ENCODE measurements around the gene FGF19.
"Not testable (repeated sequence)": the region's sequence is repeated elsewhere in the genome, so short reads cannot be mapped to it uniquely, and the experiment has no call there.

The FGF19 gene

DNA sequence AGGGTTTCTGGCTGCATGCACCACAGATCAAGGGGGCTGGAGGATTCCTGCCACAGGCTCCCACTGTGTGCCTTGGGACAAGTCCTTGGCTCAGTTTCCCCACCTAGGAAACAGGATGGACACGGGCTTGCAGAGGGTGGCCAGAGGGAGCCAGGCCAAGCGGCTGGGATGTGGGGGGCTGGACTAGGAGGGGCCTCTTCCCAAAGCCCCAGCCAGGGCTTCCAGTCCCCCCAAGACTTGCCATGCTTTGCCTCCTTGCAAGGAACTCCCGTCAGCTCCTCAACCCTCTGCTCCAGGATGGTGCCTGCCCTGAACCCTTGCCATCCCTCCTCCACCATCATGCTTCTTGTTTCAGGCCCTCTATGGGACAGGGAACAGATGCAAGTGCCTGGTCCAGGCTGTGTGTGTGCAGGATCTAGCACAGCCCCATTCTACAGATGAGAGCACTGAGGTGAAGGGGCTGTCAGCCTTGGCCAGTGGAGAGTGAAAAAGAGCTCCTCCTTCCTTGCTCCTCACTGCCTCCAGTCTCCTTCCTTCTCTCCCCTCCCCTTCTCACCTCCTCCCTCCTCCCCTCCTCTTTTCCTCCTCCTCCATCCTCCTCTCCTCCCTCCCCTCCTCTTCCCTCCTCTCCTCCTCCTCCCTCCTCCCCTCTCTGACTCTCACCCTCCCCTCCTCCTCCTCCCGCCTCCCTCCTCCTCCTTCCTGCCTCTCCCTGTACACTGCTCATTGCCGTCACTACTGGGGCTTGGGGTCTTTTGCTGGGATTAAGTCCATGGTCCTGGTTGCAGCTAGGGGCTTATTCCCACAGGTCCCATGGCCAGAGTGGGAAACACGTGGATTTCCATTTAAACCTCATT is 13.3 kb upstream of the FGF19 start:
- no peak for DNase-seq

DNA sequence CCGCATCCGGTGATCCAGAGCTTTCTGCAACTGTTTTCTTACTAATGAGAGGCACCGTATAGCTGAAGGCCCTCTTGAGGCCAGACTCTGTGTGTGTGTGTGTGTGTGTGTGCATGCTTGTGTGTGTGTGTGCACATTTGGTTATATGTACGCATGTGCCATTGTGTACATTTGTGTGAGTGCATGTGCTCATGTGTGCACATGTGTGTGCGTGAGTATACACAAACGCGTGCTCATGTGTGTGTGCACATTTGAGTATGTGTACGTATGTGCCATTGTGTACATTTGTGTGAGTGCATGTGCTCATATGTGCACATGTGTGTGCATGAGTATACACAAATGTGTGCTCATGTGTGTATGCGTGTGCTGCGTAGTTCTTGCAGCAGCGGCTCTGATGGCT is 12.3 kb upstream of the FGF19 start:
- no peak for DNase-seq

DNA sequence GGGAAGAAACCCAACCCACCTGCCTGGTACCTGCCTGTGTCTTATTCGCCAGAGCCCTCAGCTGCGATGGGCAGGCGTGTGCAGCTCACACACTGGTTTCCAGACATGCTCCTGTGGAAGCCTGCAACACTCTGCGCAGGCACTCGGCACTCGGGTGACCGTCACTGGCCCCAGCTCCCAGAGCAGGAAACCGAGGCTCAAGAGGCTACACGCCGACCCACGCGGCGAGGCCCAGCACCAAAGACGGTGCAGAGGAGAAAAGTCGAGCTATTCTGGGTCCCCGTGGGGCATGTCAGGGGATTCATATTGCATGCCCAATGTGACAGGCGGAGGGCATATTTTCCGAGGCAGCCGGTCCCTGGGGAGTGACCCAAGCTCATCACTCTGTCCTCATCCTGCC is 11.6 kb upstream of the FGF19 start:
- DNase-seq: no peak

DNA sequence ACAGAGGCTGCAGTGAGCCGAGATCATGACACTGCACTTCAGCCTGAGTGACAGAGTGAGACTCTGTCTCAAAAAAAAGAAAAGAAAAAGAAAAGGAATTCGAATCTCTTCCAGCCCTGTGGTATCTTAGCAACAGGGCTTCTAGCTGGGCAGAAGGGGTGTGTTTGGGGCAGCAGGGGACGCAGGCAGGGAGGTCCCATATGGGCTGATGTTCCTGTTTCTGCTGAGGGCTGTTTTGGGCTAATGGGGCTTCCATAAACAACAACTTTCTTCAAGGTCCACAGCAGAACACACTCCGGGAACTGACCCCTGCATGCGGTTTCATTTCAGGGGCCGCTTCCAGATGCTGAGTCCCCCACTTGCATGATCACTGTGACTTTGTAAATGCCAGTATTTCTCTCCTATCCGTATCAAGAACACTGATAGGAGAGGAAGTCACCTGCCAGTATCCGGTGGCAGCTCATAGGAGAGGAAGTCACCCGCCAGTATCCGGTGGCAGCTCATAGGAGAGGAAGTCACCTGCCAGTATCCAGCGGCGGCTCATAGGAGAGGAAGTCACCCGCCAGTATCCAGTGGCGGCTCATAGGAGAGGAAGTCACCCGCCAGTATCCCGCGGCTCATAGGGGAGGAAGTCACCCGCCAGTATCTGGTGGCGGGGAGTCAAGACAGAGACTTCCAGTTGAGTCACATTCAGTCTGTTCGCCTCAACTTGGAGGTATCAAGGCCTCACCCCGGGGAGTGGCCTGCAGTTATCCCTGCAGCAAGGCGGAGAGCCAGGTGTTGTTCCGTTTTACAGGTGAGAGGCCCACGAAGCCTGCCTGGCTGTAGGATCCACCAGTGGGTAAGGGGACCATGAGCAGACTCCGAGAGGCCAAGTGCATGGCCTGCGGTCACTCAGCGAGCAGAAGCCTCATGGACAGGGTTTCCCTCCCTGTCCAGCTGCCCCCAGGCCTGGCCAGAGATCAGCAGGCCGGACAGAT is 8.3 kb upstream of the FGF19 start:
- DNase-seq: peak; percentile 35

DNA sequence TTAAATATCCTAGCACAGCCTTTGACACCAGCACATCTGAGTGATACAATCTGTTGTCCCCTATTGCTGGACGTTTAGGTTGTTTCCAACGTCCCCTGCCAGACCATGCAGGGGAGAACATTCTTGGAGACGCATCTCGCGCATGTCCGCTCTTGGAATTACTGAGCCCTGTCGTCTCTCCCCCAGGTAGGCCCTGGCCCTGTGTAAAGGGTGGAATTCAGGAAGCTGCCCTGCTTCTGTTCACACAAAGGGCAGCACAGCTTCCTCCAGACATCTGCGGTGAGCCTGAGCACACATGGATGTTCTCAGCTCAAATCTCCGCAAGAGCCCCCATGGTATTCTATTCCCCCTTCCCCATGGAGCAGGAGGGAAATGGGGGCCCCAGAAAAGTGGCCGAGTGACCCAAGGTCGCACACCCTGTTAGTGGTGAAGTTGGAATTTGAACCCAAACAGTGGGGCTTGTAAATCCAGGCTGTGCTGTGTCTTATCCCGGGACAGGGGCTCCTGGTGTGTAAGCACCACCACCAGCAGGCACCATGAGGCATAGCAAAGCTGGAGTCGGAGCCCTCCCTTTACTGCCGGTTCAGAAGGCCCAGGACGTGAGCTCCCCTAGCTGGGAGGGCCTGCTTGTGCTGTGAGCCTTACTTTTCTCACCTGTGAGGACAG is 5.0 kb upstream of the FGF19 start:
- DNase-seq: no peak

DNA sequence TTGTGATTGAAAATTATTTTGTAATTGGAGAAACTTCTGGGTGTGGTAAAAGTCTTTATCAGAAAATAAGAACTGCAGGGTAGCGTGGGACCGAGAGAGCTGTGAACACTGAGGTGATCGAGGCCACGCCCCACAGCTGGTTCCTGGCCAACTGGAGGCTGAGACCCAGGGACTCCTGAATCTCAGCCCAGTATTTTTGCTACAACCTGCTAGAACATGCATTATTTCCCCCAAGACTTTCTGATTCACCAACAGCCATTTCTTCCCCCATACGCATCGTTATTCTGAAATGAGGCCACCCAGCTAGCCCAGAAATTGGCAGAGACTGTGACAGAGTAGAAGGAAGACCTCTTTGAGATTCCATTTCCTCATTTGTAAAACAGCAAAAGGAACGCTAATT is 3.4 kb upstream of the FGF19 start:
- no peak for DNase-seq

DNA sequence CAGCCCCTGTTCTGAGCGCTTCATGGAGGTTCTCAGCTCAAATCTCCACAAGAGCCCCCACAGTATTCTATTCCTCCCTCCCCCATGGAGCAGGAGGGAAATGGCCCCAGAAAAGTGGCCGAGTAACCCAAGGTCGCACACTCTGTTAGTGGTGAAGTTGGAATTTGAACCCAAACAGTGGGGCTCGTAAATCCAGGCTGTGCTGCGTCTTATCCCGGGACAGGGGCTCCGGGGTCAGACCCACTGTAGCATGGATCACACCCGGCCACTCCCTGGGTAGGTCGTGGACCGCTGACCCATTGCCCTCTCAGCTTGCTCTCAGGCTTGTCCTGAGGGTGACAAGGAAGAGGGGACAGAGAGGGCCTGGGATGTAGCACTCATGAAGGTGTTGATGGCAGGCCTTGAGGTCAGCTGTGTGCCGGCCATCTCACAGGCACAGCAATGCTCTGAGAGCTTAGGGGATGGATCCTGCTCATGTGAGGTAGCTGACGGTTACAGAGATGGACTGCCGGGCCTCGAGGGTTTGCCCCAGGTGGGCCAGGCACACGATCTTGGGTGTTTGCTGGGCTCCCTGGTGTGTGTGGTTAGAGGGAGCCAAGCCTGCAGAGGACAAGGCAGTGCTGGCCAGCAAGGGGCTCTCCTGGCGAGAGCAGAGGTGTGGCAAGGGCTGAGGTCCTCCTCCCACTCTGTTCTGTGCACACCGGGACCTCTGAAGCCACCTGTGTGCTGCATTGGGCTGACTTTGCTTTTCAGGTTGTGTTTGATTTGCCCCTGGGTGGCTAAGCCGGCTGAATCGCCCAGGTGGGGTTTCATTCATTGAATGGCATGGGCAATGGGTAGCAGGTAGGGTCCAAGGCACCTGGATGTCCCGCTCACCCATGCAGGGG is 2.3 kb upstream of the FGF19 start:
- DNase-seq: no peak

DNA sequence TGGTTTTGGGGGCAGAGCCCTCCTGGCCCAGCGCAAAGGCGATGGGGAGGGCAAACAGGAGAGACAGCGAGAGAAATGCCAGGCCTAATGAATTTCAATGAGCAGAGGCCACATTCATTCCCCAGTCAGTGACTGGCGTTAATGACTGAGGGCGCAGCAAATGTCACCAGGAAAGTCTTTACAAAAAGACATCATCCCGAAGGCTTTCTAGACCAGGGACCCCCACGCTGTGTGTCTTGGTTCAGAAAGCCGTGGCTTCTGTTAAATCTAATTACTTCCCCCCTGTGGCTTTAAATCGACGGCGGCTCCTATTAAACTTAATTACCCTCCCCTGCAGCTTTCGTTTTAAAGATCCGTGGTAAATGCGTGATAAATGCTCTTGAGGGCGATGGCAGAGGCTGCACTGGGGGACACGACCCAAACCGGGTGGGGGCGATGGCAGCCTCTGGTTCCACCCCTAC is 1.6 kb upstream of the FGF19 start:
- no peak for DNase-seq

DNA sequence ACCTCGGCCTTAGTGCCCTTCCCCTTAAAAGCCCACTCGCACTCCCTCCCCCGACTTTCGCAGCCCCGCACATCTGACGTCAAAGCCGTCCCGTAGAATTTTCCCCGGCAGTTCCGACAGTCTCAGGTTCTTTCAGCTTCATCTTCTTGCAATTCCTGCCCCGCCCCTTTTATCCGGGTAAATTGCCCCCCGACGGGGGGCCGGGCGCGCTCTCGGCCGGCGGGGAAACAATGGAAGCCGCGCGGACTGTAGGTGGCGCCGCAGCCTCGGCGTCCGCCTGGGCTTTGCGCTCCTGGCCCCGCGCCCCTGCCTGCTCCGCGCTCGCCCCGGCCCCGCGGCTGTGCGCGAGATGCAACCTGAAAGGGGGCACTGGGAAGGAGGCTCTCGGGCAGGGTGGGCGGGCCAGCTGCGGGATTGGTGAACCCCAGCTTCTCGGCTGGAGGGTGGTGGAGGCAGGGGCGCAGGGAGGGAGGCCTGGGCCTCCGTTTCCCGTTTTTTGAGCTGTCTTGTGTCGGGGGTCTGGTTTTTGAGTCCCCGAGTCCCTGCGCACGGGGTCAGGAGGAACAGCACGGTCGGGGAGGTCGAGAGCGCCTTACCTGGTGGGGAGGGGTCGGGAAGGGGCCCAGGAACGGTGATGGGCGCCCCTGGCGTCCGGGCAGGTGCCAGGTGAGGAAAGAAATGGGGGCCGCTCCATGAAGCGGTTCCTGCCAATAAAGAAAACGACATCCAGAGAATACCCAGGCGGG is 859 bp upstream of the FGF19 start:
- peak; percentile 12 for DNase-seq

DNA sequence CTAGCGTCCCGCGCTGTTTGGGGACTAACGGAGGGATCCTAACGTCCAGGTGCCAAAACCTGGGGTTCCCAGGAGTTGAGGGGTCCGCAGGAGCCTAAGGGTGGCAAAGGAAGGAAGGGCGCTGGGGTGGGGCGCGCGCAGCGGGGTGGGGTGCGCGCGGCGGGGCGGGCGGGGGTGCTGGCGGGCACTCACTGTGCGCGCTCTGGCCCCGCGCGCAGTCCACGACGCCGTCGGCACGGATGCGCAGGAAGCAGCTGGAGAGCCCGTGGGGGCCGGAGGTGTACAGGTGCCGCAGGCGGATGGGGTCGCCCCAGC is 412 bp downstream of the FGF19 start:
- DNase-seq: no peak

DNA sequence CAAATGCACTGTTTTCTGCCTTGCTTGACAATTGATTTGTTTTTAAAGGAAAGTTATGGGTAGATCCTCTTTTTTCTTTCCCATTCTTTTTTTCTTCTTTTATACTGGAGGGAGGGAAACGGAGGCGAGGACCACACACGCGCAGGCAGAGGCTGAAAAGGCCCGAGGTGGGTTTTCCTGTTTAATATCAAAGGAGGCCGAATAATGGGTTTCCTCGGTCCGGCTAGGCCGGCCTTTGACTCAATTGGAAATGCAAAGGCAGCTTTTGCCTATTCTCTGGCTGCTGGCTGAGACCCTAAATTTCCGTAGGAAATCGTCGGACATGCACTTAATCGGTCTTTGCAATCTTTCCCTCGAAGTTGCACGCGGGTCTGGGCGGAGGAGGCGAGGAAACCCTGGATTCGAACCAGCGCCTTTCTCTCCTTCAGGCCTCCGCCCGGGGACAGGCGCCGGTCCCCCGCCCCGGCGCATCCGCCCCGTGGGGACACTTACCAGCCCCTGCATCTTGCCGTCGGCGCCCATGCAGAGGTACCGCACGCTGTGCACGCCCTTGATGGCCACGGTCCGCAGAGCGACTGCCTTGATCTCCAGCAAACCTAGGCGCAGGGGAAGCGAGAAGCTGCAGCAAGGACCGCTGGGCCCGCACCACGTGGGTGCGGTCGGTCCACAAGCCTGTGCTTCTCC is 911 bp downstream of the FGF19 start:
- DNase-seq: no peak

DNA sequence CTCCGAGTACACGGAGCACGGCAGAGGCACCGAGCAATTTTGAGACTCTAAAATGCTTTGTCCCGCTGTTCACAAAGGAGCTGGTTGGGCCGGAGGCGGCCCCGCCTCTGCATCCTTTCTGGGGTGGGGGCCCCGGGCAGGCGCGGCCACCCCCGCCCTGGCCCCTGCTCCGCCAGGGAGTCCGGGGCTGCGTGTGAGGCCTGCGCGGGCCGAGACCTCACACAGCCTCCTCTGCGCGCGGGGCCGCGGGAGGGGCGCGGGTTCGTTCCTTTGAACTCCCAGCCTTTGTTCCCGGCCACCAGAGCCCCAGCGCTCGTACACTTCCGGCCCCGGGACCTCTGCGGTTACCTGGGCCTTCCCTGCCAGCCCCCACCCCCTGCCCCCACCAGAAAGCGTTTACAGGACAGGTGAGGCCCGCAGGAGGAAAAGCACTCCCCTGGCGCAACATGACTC is 1.6 kb downstream of the FGF19 start:
- DNase-seq: no peak

DNA sequence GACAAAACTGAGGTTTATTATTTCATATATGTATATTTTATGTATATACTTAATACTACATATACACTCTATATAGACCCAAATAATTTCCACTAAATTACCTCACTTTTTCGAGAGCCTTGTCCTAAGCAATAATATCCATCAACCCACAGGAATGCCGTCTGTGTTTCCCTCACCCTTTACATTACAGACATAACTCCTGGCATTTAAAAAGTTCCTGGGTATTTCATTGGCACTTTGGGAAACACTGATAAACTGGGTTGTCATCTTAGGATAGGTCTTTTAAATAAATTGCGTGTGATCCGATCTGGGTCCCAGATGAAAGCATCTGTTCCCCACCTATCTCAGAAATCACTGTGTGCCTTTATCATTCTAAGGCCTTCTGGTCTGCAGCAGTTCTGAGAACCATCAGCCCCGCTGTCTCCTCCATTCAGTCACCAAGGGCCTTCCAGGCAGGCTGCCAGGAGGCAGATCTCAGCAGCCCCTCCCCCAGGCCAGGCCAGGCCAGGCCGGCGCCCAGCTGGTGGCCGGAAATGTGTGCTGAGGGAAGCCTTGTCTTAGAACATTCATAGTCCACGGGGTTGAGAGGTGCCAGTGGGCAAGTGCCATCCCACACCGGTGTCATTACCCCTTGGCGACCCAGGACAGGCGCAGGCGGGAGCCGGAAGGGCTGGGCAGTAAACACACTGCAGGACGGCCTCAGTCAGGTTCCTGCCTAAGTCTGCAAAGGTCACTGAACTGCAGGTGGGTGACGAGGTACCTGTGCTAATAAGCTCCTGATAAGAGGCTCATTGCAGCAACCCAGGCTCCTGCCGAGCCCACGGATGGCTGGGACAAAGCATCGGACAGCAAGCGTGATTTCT is 3.3 kb downstream of the FGF19 start:
- no peak for DNase-seq

DNA sequence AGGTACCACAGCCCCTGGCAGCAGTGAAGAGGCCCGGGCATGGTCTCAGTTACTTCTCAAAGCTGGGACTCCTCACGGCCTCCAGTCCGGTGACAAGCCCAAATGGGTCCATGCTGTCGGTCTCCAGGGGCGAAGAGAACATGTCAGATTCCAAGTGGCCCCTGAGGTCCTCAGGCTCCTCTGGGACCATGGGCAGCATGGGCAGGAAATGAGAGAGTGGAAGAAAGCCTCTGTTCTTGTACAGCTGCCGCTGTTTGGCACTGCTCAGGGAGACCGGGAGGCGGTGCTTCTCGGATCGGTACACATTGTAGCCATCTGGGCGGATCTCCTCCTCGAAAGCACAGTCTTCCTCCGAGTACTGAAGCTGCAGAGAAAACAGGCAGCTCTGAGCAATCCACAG is 4.6 kb downstream of the FGF19 start:
- no peak for DNase-seq

DNA sequence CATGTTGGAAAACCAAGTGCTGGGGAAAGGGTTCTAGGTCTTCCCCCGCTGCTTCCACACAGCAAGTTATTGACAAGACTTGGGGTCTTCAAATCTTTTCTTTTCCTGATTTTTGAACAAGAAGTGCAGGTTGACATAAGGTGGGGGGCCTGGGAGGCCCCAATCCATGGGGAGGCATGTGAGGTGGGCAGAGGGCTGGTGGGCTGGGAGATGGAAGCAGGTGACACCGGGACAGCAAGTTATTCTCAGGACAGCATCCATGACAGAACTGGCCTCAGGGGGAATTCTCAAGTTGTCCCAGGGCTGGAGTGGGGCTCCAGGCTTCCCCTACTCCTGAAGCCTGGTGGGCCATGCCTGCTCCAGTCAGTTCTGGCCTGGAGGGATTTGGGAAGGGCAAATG is 5.5 kb downstream of the FGF19 start:
- no peak for DNase-seq

DNA sequence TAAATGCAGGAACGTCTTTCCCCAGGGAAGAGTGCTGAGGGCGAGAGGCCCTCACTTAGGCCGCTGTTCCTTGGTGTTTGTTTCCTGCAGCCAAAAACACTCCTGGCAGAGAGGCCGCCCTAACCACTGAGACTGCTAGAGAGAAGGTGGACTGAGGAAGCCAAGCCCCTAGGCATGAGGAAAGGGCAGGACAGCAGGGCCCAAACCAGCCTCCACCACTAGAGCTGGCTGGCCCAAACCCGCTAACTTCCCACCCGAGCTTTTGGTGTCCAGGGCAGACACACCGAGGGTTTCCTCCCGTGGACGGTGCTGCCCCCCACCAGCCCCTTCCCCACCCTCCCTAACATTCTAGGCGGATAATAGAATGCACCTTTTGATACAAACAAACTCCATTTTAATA is 6.0 kb downstream of the FGF19 start:
- DNase-seq: no peak

DNA sequence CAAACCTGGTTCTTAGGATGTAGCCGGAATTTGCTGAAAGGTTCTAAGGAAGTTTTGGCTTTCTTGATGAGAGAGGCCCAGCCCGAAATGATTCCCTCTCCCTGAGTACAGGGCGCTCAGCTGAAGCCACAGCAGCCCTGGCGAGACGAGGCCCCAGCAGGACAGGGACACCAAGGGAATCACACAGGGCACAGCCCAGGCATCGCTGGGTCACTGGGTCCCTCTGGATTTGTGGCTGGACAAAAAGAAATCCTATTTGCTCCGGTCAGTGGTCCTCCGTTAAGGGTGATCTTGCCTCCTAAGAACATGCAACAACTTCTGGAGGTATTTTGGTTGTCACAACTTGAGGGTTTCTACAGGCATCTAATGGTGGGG is 6.4 kb downstream of the FGF19 start:
- DNase-seq: no peak

DNA sequence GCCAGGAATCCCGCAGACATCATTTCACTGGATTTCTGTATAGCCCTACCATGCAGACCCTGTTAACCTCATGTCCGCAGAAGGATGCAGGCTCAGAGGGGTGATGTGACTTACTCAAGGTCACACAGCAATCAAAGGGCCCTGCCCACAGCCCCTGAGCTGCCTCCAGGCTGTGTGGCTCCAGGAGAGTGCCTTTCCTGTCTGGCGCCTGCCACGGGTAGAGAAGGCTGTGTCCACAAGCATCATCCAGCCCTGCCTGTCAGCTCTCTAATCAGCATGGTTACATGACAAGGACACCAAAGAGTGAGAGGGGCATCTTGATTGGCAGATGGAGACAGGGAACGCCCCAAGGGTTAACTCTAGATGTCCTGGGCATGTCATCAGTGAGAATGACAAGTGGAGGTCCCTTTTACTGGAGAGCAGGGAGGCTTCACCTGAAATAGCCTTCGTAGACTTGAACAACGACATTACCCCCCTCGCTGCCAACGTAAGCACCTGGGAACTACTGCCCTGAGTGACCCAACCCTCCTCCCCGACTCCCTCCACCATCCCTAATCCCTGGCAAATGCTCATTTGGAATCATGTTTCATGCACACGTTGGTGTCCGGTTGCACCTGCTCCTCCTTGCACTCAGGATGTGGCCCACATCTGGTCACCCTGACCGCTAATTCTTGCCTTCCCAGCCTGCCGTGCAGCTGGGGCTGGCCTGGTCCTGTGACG is 6.9 kb downstream of the FGF19 start:
- DNase-seq: no peak

DNA sequence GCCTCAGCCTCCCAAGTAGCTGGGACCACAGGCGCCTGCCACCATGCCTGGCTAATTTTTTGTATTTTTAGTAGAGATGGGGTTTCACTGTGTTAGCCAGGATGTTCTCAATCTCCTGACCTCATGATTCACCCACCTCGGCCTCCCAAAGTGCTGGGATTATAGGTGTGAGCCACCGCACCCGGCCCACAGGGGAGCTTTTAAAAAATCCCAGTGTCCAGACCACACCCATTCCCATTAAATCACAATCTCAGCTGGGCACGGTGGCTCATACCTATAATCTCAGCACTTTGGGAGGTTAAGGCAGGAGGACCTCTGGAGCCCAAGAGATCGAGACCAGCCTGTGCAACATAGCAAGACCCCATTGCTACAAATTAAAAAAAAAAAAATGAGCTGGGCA is 7.8 kb downstream of the FGF19 start:
- not testable (repeated sequence) for DNase-seq

All from suppressor macrophage treated with lipopolysaccharide for 4 hours (primary cell).